B cell (primary cell): Measurements from ENCODE around the gene FAM107B. TPM values are rescaled to one million over a fixed set of nuclear protein-coding genes. Genes with fewer than 3 reads are reported as not detected.

Source experiments
- ATAC-seq: fragments of 200-7000 bp; cut with Tn5 transposase; one replicate; pipeline ENCODE4 v1.10.0; 2021; ENCODE audit warnings: low read depth, mild to moderate bottlenecking, moderate number of reproducible peaks, moderate library complexity
- CTCF ChIA-PET: fragments of 350-600 bp; sonication (Branson Sonifier 250); formaldehyde crosslinking; loops from one replicate; lab custom pipeline; 2021; ENCODE audit warnings: antibody characterized with exemption, inconsistent platforms; lab: Charles Lee
- POLR2A ChIA-PET: fragments of 350-600 bp; sonication (Branson Sonifier 250); formaldehyde crosslinking; loops from one replicate; lab custom pipeline; 2021; ENCODE audit warnings: antibody characterized with exemption; lab: Charles Lee
- DNase-seq: peaks from one replicate; pipeline ENCODE4 v3.0.0; 2013
- H2AFZ ChIP-seq: 2 replicates; pipeline ENCODE4 v1.6.1; 2012; ENCODE audit warnings: mild to moderate bottlenecking, low read depth, low read length; ENCODE audit not compliant: insufficient read depth, poor library complexity, severe bottlenecking
- H3K27ac ChIP-seq, 2 donors: 1 replicate in 1 of 2; 2 replicates in 1 of 2; pipeline ENCODE4 v1.5.1; 2012 to 2013; ENCODE audit warnings: low read length in 2 of 2, mild to moderate bottlenecking in 2 of 2, moderate library complexity in 1 of 2
- H3K27me3 ChIP-seq, 4 experiments: fragments of 200-600 bp in 1 of 4; sonication (generic) in 1 of 4; replicated peaks in 1 of 4; 1 replicate in 2 of 4; 2 replicates in 2 of 4; pipeline versions ENCODE4 v1.6.1 to v1.7.0; 2013 to 2016; ENCODE audit warnings: low read length in 3 of 4, mild to moderate bottlenecking in 2 of 4, mixed read lengths in 1 of 4, moderate library complexity in 1 of 4; ENCODE audit not compliant: insufficient read depth in 4 of 4, control insufficient read depth in 3 of 4; ENCODE audit errors: control extremely low read depth in 1 of 4
- H3K36me3 ChIP-seq, 2 experiments: replicated peaks in 1 of 2; 1 replicate in 1 of 2; 2 replicates in 1 of 2; pipeline versions ENCODE4 v1.6.1 to v1.7.1; 2013; ENCODE audit warnings: low read length in 1 of 2; ENCODE audit not compliant: insufficient read depth in 2 of 2, control insufficient read depth in 1 of 2; ENCODE audit errors: control extremely low read depth in 1 of 2, extremely low read depth in 1 of 2
- H3K4me1 ChIP-seq, 2 donors: fragments of 200-600 bp in 1 of 2; sonication (generic) in 1 of 2; 1 replicate in 1 of 2; 2 replicates in 1 of 2; pipeline versions ENCODE4 v1.5.1 to v1.6.1; 2013 to 2017; ENCODE audit warnings: low read length in 2 of 2; ENCODE audit not compliant: control insufficient read depth in 2 of 2, insufficient read depth in 2 of 2
- H3K4me2 ChIP-seq: replicated peaks from 2 replicates; pipeline ENCODE3; 2012; ENCODE audit warnings: mild to moderate bottlenecking, low read depth, low read length; ENCODE audit not compliant: poor library complexity, severe bottlenecking
- H3K4me3 ChIP-seq, 5 experiments: fragments of 200-600 bp in 1 of 5; sonication (generic) in 1 of 5; 1 replicate in 3 of 5; 2 replicates in 2 of 5; pipeline versions ENCODE4 v1.5.1 to v1.7.0; 2011 to 2016; ENCODE audit warnings: low read length in 4 of 5, mild to moderate bottlenecking in 4 of 5, low read depth in 2 of 5, control low read depth in 1 of 5, moderate library complexity in 1 of 5; ENCODE audit not compliant: insufficient read depth in 1 of 5; ENCODE audit errors: control extremely low read depth in 1 of 5, extremely low read depth in 1 of 5
- H3K79me2 ChIP-seq: fragments of 200-600 bp; sonication (generic); one replicate; pipeline ENCODE4 v1.6.0; 2016; ENCODE audit warnings: low read length; ENCODE audit not compliant: control insufficient read depth, insufficient read depth
- H3K9ac ChIP-seq: fragments of 200-600 bp; sonication (generic); 2 replicates; pipeline ENCODE4 v1.6.1; 2017; ENCODE audit warnings: mild to moderate bottlenecking, low read length, moderate library complexity
- H3K9me3 ChIP-seq, 3 donors: one replicate each; pipeline versions ENCODE4 v1.6.1 to v1.7.1; 2013; ENCODE audit warnings: low read length in 2 of 3; ENCODE audit not compliant: control insufficient read depth in 2 of 3, insufficient read depth in 1 of 3; ENCODE audit errors: control extremely low read depth in 1 of 3
- H4K20me1 ChIP-seq: 2 replicates; pipeline ENCODE4 v1.6.0; 2012; ENCODE audit warnings: mild to moderate bottlenecking, low read length; ENCODE audit not compliant: insufficient read depth, control insufficient read depth, poor library complexity, severe bottlenecking
- H3K27ac Mint-ChIP-seq: one replicate; pipeline ENCODE4 v1.8.0; 2021; ENCODE audit warnings: mixed read lengths
- H3K27me3 Mint-ChIP-seq: one replicate; pipeline ENCODE4 v1.8.0; 2021; ENCODE audit warnings: mixed read lengths
- H3K4me1 Mint-ChIP-seq: one replicate; pipeline ENCODE4 v1.8.0; 2021; ENCODE audit warnings: mixed read lengths
- H3K4me3 Mint-ChIP-seq: one replicate; pipeline ENCODE4 v1.8.0; 2021; ENCODE audit warnings: mixed read lengths
- H3K9me3 Mint-ChIP-seq: one replicate; pipeline ENCODE4 v1.8.0; 2022; ENCODE audit warnings: mixed read lengths; ENCODE audit not compliant: insufficient read depth
- CTCF ChIP-seq: fragments of 200-600 bp; IDR thresholded peaks from one replicate; pipeline ENCODE4 v1.8.0; 2022; ENCODE audit warnings: antibody characterized with exemption, mild to moderate bottlenecking
- EZH2 ChIP-seq: IDR thresholded peaks from 2 replicates; pipeline ENCODE4 v1.6.1; 2012; ENCODE audit warnings: borderline replicate concordance, low read depth, mild to moderate bottlenecking, moderate library complexity, low read length; ENCODE audit not compliant: insufficient read depth, poor library complexity, severe bottlenecking
- whole genome bisulfite sequencing: methylation state at CpG from one replicate; pipeline ENCODE4 v1.1.5; 2013; ENCODE audit warnings: missing lambda C conversion rate; ENCODE audit not compliant: insufficient coverage; 5-methylcytosine and 5-hydroxymethylcytosine counted together
- intact Hi-C: fragments of 100-400 bp; cut with micrococcal nuclease; formaldehyde crosslinking; loops from one replicate; pipeline ENCODE4 v1.10.0; 2022
- polyA plus RNA-seq: library from polyadenylated mRNA; depleted of rRNA; stranded (reverse); fragments of >200 nt; gene quantifications from 2 replicates; pipeline ENCODE4 v1.2.3, GENCODE V29; 2012
- total RNA-seq, 2 donors: library from RNA; stranded (reverse); fragments of 120-200 nt in 1 of 2; gene quantifications; 1 replicate in 1 of 2; 2 replicates in 1 of 2; pipeline versions ENCODE4 v1.2.3 to v1.2.4, GENCODE V29; 2013 to 2022

The FAM107B gene
- total and polyA plus RNA-seq, 2 donors (not counting 1 experiment from before 2014, with no cell fraction given) = 31.9 to 318 TPM

GRCh38 chr10:14692344-14693076 lies 82.2 kb downstream of the FAM107B start:
- Histone ChIP-seq H3K9ac (no peak overlapping the region), H3K27ac (no peak overlapping the region), H3K4me3 (no peak overlapping the region), H4K20me1 (no peaks in the 10 kb centered on the region), H3K36me3 (no peaks in the 10 kb centered on the region), H2AFZ (no peak overlapping the region), H3K4me1 (peaks cover 0 to 6% of the 10 kb centered on the region in 2 donors), H3K27me3 (no peaks in the 10 kb centered on the region), H3K79me2 (no peaks in the 10 kb centered on the region), H3K9me3 (no peaks in the 10 kb centered on the region), H3K4me2 (no peak overlapping the region)
- POLR2A ChIA-PET = interaction anchor here (0.7 kb wide), 1 partner anchor 21 kb away, joined by 3 read pairs; no protein-coding TSS in a partner anchor
- no peaks in the 10 kb centered on the region for H3K27me3 Mint-ChIP-seq
- DNase-seq = no peak
- H3K9me3 Mint-ChIP-seq = no peaks in the 10 kb centered on the region
- CTCF ChIA-PET = interaction anchor here (1.2 kb wide), 1 partner anchor 13 kb away, joined by 3 read pairs; no protein-coding TSS in a partner anchor
- no peak for ATAC-seq
- WGBS = 72% methylated on average over 7 of the region's 16 CpGs
- no peak for TF ChIP-seq EZH2
- TF ChIP-seq CTCF = no peak
- no peak overlapping the region for H3K4me3 Mint-ChIP-seq
- intact Hi-C loops = no loop called here
- H3K27ac Mint-ChIP-seq = no peak overlapping the region
- H3K4me1 Mint-ChIP-seq = peaks cover 9% of the 10 kb centered on the region

- Mint-ChIP-seq H3K27me3 (no peaks in the 10 kb centered on the region), H3K4me3 (no peak overlapping the region), H3K9me3 (no peaks in the 10 kb centered on the region), H3K4me1 (peaks cover 9% of the 10 kb centered on the region), H3K27ac (no peak overlapping the region)
- no peak overlapping the region for H3K9ac ChIP-seq
- no peaks in the 10 kb centered on the region for H3K27me3 ChIP-seq
- no peak overlapping the region for H2AFZ ChIP-seq
- no peaks in the 10 kb centered on the region for H4K20me1 ChIP-seq
- intact Hi-C loops = no loop called here
- CTCF ChIA-PET = interaction anchor here (1.7 kb wide), 1 partner anchor 10 kb away, joined by 5 read pairs; no protein-coding TSS in a partner anchor
- H3K4me1 ChIP-seq = peaks cover 0 to 6% of the 10 kb centered on the region in 2 donors
- no peak overlapping the region for H3K4me2 ChIP-seq
- 100% methylated on average over 3 of the region's 8 CpGs for WGBS
- ATAC-seq (no peak), DNase-seq (no peak)
- TF ChIP-seq EZH2 = no peak
- H3K4me3 ChIP-seq = no peak overlapping the region
- POLR2A ChIA-PET = no interaction called here
- no peak overlapping the region for H3K27ac ChIP-seq
- no peaks in the 10 kb centered on the region for H3K9me3 ChIP-seq
- no peaks in the 10 kb centered on the region for H3K36me3 ChIP-seq
- no peaks in the 10 kb centered on the region for H3K79me2 ChIP-seq
These were observed 83.3 kb downstream of the FAM107B start for GRCh38 chr10:14691359-14691758.
